Measurements from ENCODE around the gene C6orf132. TPM values are rescaled to one million over a fixed set of nuclear protein-coding genes. Genes with fewer than 3 reads are reported as not detected.
"Not testable (repeated sequence)": the region's sequence is repeated elsewhere in the genome, so short reads cannot be mapped to it uniquely, and the experiment has no call there.

Gene C6orf132
- total RNA-seq, 4 donors from 2014 or later, result 0.05 to 0.16 TPM; not detected in 2

DNA sequence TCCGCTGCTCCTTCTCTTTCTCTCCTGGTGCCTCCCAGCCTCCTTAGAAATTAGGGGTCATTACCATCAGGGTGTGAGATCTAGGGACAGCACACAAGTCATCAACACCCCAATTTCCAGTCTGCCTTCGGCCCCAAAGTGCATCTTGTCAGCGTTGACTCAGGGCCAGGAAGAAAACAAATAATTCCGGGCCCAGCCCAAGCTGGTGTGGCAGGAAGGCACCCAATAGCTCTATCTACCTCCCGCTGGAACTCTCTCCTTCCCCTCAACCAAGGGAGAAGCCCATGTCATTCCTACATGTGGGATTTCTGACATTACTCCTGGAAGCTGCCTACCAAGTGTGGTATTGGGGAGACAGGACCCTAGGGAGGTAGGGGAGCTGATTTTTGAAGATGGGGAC, 11.5 kb upstream of the C6orf132 start:
- H3K4me1 ChIP-seq, result no peaks in the 10 kb centered on the region
- no peak for TF ChIP-seq POLR2A (IDR thresholded peaks at IDR 0.05)
- TF ChIP-seq, protein P1, sequence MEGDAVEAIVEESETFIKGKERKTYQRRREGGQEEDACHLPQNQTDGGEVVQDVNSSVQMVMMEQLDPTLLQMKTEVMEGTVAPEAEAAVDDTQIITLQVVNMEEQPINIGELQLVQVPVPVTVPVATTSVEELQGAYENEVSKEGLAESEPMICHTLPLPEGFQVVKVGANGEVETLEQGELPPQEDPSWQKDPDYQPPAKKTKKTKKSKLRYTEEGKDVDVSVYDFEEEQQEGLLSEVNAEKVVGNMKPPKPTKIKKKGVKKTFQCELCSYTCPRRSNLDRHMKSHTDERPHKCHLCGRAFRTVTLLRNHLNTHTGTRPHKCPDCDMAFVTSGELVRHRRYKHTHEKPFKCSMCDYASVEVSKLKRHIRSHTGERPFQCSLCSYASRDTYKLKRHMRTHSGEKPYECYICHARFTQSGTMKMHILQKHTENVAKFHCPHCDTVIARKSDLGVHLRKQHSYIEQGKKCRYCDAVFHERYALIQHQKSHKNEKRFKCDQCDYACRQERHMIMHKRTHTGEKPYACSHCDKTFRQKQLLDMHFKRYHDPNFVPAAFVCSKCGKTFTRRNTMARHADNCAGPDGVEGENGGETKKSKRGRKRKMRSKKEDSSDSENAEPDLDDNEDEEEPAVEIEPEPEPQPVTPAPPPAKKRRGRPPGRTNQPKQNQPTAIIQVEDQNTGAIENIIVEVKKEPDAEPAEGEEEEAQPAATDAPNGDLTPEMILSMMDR (IDR thresholded peaks at IDR 0.05 in 4 of 5, conservative IDR thresholded peaks at IDR 0.05 in 1 of 5), result no peak
- no peak for DNase-seq
- no peak overlapping the region for H3K4me3 ChIP-seq
- no peaks in the 10 kb centered on the region for H3K9me3 ChIP-seq
- no peak for ATAC-seq
- in situ Hi-C loops (cut with MboI; ENCODE audit: low sequenced_read_pairs in 4 of 4) (no loop called here), intact Hi-C loops (cut with DNase I; ENCODE audit: low total_unique reads) (no loop called here)
- H3K27ac ChIP-seq, result no peak overlapping the region
- no peaks in the 10 kb centered on the region for H3K36me3 ChIP-seq
- no peaks in the 10 kb centered on the region for H3K27me3 ChIP-seq

- H3K4me1 ChIP-seq; H3K27me3 ChIP-seq; in situ Hi-C loops (cut with MboI; ENCODE audit: low sequenced_read_pairs in 4 of 4); H3K36me3 ChIP-seq; ATAC-seq; H3K4me3 ChIP-seq; intact Hi-C loops (cut with DNase I; ENCODE audit: low total_unique reads); H3K27ac ChIP-seq; H3K9me3 ChIP-seq; DNase-seq: not testable (repeated sequence)
These were observed 10.3 kb upstream of the C6orf132 start for GRCh38 chr6:42152528-42153213.

DNA sequence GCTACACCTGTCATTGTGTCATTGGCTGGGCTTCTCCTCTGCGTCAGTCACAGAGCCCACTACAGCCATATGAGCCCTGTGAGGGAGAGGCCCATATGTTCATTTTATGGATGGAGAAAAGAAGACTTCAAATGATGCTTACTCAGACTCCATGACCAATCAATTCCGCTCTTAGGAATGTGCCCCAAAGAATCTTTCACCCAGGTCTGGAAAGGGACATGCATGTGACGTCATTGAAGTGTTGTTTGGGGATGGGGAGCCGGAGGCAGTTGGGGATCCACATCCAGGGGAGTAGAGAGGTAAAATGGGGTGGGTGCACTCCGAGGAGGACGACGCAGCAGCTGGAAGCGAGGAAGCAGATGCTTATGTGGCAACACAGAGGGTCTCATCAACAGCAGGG, 9.6 kb upstream of the C6orf132 start:
- DNase-seq, result no peak
- no peak for ATAC-seq
- H3K9me3 ChIP-seq, result no peaks in the 10 kb centered on the region
- in situ Hi-C loops (cut with MboI; ENCODE audit: low sequenced_read_pairs in 4 of 4) (no loop called here), intact Hi-C loops (cut with DNase I; ENCODE audit: low total_unique reads) (no loop called here)
- no peak overlapping the region for H3K4me3 ChIP-seq
- H3K27me3 ChIP-seq, result no peaks in the 10 kb centered on the region
- no peak for TF ChIP-seq POLR2A (IDR thresholded peaks at IDR 0.05)
- TF ChIP-seq, protein P1 (IDR thresholded peaks at IDR 0.05 in 4 of 5, conservative IDR thresholded peaks at IDR 0.05 in 1 of 5), result no peak
- no peak overlapping the region for H3K27ac ChIP-seq
- H3K36me3 ChIP-seq, result no peaks in the 10 kb centered on the region
- no peaks in the 10 kb centered on the region for H3K4me1 ChIP-seq

- Histone ChIP-seq H3K36me3 (no peaks in the 10 kb centered on the region), H3K4me3 (no peak overlapping the region), H3K27ac (no peak overlapping the region), H3K9me3 (no peaks in the 10 kb centered on the region), H3K4me1 (no peaks in the 10 kb centered on the region), H3K27me3 (no peaks in the 10 kb centered on the region)
- intact Hi-C loops (cut with DNase I; ENCODE audit: low total_unique reads) (no loop called here), in situ Hi-C loops (cut with MboI; ENCODE audit: low sequenced_read_pairs in 4 of 4) (no loop called here)
- TF ChIP-seq, protein P1 (IDR thresholded peaks at IDR 0.05 in 4 of 5, conservative IDR thresholded peaks at IDR 0.05 in 1 of 5), result no peak
- TF ChIP-seq POLR2A (IDR thresholded peaks at IDR 0.05), result no peak
- ATAC-seq (no peak), DNase-seq (no peak)
These were observed 7.8 kb upstream of the C6orf132 start for GRCh38 chr6:42150254-42150653.

DNA sequence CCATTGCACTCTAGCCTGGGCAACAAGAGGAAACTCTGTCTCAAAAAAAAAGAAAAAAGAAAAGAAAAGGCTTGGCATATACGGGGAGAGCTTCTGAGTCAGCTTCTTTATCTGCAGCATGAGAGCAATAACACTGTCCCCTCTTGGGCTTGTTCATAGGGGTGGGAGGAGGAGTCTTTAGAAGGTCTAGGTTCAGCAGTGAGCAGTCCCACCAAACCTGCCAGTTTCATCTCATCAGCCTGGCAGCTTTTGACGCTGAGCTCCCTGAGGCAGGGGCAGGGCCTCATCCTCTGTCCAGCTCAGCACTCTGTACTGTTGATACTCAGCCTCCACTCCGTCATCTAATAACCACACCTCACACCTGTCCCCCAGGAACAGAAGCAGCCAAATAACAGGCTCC, 5.6 kb upstream of the C6orf132 start:
- Histone ChIP-seq H3K27me3 (peaks cover 6 to 11% (median 7%) of the 10 kb centered on the region in 3 donors), H3K4me1 (no peaks in the 10 kb centered on the region), H3K4me3 (no peak overlapping the region), H3K27ac (no peak overlapping the region), H3K36me3 (no peaks in the 10 kb centered on the region), H3K9me3 (no peaks in the 10 kb centered on the region)
- in situ Hi-C loops (cut with MboI; ENCODE audit: low sequenced_read_pairs in 4 of 4), result no loop called here
- no peak for TF ChIP-seq POLR2A (IDR thresholded peaks at IDR 0.05)
- intact Hi-C loops (cut with DNase I; ENCODE audit: low total_unique reads), result no loop called here
- ATAC-seq, result no peak
- DNase-seq, result no peak

- no peaks in the 10 kb centered on the region for H3K36me3 ChIP-seq
- TF ChIP-seq, protein P1 (IDR thresholded peaks at IDR 0.05 in 4 of 5, conservative IDR thresholded peaks at IDR 0.05 in 1 of 5), result no peak
- no peak for TF ChIP-seq POLR2A (IDR thresholded peaks at IDR 0.05)
- in situ Hi-C loops (cut with MboI; ENCODE audit: low sequenced_read_pairs in 4 of 4), result no loop called here
- no peak overlapping the region for H3K4me3 ChIP-seq
- no peak for ATAC-seq
- intact Hi-C loops (cut with DNase I; ENCODE audit: low total_unique reads), result no loop called here
- H3K27me3 ChIP-seq, result peaks cover 13 to 20% (median 16%) of the 10 kb centered on the region in 3 donors
- H3K9me3 ChIP-seq, result no peaks in the 10 kb centered on the region
- H3K4me1 ChIP-seq, result peaks cover 0 to 8% of the 10 kb centered on the region in 2 donors
- no peak for DNase-seq
- H3K27ac ChIP-seq, result no peak overlapping the region
These were observed 4.7 kb upstream of the C6orf132 start for GRCh38 chr6:42147138-42147562.
